ENCODE results near the gene NIPAL3. TPM values are rescaled to one million over a fixed set of nuclear protein-coding genes. Genes with fewer than 3 reads are reported as not detected.
A peak's percentile ranks its signal among the peaks of the same experiment; 100 is the strongest.

Gene NIPAL3
- polyA plus RNA-seq, 4 donors = 20.1 to 23.0 (median 21.3) TPM

DNA sequence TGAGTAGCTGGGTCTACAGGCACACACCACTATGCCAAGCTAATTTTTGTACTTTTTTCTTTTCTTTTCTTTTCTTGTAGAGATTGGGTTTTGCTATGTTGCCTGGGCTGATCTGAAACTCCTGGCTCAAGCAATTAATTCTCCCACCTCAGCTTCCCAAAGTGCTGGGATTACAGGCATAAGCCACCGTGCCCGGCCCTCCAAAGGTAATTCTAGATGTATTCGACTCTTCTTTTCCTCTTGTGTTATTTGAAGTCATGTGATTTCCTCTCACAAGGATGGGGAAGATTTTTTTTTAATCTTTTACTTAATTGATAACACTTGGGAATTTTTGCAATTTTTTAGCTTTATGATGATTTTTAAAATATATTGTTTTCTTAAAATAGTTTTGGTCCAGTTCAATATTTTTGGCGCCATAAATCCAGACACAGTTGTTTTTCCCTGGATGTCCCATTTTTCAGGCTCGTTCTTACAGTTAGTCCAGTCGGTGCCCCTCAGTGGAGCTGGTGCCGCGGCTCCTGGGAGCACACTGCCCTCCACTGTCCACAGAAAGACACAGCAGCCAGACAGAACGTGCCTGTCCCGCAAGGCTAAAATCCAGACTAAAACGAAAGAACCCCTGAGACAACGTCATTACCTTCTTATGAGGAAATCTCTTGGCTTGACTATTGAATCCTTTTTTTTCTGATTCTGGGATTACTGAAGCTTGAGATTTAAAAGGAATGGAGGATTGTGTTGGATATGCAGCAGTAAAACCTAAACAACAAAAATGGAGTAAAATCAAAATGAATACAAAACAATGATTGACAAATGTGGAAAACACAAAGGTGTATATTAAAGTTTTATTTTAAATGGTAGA is 24.4 kb upstream of the NIPAL3 start:
- DNase-seq (ENCODE audit: low read depth in 4 of 4, low spot score in 3 of 4) = peak in 1 of 4 donors; percentile 70

DNA sequence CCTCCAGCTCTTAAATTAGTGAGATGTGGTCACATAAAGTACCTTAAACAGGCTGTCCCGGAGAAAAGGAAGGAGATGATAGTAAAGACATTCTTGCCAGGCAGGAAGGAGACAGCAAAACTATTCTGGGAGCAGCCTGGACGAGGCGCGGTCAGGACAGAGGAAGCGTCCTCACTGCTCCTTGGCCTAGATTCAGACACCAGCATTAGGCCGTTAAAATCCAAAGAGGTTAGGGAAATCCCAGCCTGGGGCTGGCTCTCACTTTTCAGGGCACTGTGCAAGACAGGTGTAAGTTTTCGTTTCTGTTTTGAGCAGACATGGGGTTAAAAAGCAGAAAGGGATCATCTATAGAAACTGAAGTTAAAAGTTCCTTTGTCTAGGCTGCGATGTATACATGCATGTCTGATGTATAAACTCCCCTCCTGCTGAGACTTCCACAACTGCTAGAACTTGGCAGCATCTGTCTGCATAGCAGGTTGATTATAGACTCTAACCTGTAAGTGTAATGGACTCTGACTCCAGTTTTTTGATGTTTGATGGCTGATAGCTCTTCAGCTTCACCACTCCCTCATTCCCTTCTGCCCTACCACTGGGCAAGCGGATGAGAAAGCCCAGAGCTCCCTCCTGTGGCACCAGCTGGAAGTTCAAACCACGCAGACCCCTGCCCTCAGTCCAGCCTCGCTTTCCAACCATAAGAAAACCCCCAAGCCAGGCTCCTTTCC is 23.6 kb upstream of the NIPAL3 start:
- no peak for DNase-seq (ENCODE audit: low read depth in 4 of 4, low spot score in 3 of 4)

DNA sequence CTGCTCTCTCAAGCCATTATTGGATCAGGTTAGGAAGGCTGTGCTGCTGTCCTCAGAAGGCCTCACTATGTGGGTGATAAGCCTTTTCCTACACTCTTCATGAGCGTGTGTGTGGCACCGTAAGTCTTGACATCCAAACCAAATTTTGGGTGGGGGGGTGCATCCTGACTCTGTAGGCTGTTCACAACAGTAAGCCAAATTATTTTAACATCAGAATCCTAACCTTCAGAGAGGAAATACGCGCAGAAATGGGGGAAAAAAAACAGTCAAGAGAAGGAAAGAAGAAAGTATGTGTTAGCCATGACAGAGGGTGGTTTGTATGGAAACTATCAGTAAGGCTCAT is 23.0 kb upstream of the NIPAL3 start:
- DNase-seq (ENCODE audit: low read depth in 4 of 4, low spot score in 3 of 4) = no peak

DNA sequence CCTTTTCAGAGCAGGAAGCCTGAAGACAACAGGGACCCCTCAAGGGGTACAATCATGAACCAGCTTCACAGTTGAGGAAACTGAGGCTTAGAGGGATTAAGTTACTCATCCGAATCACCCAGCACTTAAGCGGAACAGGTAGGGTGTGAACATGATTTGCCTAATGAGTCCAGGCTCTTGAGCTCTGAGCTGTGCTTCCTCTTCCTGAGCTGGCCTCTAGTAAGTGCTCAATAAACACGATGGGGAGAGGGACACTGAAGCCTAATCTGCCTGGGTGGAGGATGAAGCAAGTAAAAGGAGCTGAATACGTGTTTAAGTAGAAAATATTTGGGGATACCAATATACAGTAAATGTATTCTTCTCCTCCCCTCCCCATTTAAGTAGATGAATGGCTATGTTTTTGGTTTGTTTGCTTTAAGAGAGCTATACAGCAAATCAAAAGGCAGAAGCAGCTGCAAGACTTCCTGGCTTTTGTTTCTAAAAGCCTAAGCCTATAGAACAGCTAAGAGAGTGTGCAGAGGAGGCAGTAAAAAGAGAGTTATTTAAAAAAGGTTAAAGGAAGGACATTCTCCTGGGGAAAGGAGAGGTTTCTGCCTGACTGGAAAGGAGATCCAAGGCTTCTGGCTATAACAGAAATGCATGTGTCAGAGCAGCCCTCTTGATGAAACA is 22.5 kb upstream of the NIPAL3 start:
- no peak for DNase-seq (ENCODE audit: low read depth in 4 of 4, low spot score in 3 of 4)

DNA sequence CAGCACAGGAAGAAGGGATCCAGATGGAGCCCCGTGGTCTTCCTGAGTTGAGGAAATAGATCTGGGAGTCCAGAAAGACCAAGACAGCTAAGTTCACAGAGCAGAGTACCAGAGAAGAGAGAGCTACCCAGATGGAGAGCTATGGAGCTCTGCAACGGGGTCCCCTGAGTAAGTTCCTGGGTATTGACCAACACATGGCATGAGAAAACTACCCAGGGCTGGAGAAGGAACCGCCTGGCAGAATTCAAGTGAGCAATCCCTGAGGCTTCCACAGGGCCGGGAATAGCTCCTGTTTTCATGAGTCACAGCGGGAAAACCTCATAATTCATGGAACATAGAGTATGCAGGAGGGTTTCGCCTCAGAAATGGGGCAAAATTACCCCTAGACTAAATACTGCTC is 21.7 kb upstream of the NIPAL3 start:
- DNase-seq (ENCODE audit: low read depth in 4 of 4, low spot score in 3 of 4) = no peak

DNA sequence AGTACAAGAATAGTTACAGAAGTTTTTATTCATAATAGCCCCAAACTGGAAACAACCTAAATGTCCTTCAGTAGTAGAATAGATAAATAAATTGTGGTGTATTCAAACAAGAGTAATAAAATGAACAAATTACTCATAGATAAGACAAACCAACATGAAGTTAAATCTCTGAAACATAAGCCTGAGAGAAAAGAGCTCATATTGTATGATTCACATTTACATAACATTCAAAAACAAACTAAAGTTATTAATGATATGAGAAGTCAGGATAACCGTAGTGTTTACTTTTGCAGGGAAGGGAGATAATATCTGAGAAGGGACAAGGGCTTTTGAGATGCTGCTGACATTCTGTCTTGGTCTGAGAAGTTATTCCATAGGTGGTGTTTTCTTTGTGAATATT is 15.5 kb upstream of the NIPAL3 start:
- DNase-seq (ENCODE audit: low read depth in 4 of 4, low spot score in 3 of 4) = no peak

DNA sequence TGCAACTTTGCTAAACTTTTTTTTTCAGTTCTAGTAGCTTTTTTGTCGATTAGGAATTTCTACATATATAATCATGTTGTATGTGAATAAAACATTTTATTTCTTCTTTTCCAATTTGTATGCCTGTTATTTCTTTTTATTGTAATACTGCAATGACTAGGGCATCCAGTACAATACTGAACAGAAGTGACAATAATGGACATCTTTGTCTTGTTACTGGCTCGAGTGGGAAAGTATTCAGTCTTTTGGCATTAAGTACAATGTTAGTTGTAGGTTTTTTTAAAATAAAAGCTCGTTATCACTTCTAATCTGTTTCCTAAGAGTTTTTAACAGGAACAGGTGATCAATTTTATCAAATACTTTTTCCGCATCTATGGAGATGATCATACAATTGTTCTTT is 11.8 kb upstream of the NIPAL3 start:
- DNase-seq (ENCODE audit: low read depth in 4 of 4, low spot score in 3 of 4) = no peak

DNA sequence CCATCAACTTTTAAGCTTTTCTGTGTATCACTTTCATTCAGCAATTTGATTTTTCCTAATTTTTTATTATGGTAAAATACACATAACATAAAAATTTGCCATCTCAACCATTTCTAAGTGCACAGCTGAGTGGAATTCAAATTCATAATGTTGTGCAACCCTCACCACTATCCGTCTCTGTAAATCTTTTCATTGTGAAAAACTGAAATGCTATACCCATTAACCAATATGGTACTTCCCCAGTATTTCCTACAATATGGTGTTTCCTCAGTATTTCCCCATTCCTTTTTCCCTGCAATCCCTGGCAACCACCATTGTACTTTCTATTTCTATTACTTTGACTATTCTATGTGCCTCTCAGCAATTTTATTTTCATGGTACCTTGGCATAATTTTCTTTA is 8.8 kb upstream of the NIPAL3 start:
- DNase-seq (ENCODE audit: low read depth in 4 of 4, low spot score in 3 of 4) = no peak

DNA sequence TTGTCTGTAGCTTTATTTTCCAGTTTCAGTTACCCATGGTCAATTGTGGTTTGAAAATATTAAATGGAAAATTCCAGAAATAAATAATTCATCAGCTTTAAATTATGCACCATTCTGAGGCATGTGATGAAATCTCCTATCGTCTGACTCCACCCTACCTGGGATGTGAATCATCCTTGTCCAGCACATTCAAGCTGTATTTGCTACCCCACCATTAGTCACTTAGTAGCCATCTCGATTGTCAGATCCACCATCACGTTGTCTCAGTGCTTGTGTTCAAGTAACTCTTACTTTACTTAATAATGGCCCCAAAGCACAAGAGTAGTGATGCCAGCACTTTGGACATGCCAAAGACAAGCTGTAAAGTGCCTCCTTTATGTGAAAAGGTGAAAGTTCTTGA is 6.1 kb upstream of the NIPAL3 start:
- DNase-seq (ENCODE audit: low read depth in 4 of 4, low spot score in 3 of 4) = no peak

DNA sequence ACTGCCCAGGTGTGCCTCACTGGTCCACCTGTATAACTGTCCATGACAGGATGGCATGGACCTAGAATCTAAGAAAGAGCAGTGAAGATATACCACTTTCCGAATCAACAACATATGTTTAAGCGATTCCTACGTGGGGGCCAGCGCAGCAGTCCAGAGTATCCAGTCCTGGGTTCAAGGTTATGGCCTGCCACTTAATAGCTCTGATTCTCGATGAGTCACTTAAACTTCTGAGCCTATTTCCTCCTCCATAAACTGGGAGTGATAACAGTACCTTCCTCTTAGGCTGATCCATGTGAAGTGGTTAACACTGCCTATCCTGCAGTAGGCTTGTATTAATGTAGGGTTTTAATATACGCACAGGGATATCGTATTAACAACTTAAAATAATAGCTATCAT is 4.9 kb upstream of the NIPAL3 start:
- no peak for DNase-seq (ENCODE audit: low read depth in 4 of 4, low spot score in 3 of 4)

DNA sequence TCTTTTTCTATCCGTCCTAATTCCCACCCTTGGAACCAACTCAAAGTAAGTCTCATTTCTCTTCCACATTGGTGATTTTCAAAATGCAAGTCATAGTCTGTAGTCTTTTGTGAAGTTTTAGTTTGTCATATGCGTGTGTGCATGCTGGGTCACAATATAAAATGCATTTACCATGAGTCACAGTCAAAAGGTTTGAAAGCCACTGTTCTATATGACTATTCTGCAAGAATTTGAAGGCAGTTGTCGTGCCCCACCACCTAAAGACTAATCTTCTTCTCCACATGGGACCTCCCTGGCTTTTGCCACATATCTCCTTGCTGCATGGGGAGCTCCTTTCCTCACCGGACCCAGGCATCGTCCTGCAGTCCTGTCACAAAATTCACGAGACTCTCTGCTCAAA is 3.6 kb upstream of the NIPAL3 start:
- no peak for DNase-seq (ENCODE audit: low read depth in 4 of 4, low spot score in 3 of 4)

DNA sequence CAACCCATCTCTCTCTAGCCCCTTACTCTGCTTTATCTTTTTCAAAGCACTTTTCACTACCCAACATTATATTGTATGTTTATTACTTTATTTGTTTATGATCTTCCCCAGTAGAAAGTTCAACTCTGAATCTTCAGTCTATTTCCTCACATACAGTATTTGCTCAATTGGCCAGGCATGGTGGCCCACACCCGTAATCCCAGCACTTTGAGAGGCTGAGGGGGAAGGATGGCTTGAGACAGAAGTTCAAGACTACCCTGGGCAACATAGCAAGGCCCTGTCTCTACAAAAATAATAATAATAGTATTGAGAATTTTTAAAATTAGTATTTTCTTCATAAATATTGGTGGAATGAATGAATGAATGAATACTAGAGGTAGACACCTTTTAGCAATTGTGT is 3.2 kb upstream of the NIPAL3 start:
- no peak for DNase-seq (ENCODE audit: low read depth in 4 of 4, low spot score in 3 of 4)

DNA sequence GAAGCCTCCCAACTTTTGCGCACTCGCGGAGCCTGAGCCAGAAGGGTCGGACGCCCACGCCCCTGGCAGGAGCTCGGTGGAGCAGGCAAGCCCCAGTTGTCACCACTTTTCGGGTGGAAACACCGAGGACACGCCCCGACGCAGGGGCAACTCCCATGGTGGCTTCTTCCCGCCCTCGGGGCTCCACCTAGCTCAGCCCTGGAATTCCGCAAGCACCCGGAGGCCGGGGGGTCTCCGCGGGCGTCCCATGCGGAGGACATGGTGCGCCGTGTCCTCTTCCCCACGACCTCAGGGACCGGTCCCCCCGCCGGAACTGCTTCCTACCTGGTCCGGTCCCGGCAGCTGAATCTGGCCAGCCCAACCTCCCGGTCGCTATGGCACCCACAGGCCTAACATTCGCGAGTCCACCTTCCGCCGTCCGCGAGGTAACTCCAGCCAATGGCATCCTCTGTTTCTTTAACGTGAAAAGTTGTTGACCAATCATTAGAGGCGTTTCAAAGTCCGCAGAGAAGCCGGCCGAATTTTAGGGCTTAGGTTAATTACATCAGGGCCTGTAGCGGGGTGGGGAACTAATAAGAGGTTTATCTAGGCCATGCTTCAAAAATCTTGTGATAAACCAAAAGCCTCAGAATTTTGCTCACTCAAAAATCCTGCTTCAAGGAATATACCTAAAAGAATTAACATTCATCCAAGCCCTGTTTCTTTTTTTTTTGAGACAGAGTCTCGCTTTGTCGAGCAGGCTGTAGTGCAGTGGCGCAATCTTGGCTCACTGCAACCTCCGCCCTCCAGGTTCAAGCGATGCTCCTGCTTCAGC is 2.0 kb upstream of the NIPAL3 start, which contains the start of gene STPG1:
Gene STPG1, minus strand, starts transcription at position 433 of the 814 bp plus-strand sequence. CDS start 12,394 bp downstream, outside the sequence.
- peak; percentile 83 to 89 (median 87) for DNase-seq (ENCODE audit: low read depth in 4 of 4, low spot score in 3 of 4)

DNA sequence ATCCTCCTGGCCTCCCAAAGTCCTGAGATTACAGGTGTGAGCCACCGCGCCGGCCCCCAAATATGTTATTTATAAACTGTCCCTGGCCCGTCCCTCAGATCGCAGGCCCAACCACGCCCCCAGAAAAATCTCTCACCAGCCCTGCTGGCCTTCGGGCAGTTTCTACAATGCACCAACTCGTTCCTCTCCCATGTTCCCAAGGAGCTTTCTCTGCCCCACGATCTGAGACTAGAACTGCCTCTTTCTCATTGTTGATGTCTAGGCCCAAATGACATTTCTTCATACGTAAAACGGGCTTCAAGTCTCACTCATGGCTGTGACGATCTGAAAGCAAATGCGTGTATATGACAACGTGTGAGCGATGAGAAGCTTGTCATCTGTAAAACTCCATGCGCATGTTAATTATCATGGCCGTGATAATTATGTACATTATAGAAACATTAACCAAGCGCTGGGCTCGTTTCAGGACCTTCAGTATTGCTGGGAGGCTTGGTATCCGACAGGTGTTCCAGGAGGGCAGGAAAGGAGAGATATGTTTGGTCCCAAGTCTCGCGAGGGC is 748 bp upstream of the NIPAL3 start:
- no peak for DNase-seq (ENCODE audit: low read depth in 4 of 4, low spot score in 3 of 4)

DNA sequence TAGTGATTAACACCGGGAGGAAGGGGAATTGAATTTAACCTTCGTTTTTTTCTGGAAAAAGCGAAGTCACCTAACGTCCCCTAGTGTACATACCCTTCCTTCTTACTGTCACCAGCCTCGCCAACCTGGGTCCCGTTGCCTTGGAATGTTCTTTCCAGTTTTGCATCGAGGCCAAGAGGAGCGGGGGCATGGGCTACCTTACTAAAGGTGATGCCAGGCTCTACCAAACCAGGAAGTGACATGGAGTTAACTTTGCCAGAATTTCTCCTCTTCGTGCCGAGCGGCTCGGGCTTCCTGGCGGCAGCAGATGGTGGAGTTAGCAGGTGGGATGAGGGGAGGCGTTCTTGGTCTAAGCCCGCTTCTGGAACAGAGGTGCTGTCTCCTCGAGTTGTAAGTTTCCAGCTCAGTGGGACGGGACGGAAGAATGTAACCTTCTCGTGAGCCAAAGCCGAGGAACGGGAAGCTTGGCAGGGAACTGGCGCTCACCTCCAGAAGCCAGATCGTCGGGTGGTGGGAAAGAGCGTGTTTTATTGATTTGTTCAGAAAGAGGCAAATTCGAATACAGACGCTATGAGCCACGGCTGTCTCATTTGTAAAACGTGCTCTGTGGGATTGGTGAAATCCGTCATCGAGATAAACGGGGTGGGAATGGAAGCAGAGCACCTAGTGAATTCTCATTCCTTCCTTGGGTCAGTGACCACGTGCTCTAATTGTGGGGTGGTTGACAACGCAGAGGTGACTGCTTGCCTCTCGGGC is 486 bp downstream of the NIPAL3 start:
- no peak for DNase-seq (ENCODE audit: low read depth in 4 of 4, low spot score in 3 of 4)

DNA sequence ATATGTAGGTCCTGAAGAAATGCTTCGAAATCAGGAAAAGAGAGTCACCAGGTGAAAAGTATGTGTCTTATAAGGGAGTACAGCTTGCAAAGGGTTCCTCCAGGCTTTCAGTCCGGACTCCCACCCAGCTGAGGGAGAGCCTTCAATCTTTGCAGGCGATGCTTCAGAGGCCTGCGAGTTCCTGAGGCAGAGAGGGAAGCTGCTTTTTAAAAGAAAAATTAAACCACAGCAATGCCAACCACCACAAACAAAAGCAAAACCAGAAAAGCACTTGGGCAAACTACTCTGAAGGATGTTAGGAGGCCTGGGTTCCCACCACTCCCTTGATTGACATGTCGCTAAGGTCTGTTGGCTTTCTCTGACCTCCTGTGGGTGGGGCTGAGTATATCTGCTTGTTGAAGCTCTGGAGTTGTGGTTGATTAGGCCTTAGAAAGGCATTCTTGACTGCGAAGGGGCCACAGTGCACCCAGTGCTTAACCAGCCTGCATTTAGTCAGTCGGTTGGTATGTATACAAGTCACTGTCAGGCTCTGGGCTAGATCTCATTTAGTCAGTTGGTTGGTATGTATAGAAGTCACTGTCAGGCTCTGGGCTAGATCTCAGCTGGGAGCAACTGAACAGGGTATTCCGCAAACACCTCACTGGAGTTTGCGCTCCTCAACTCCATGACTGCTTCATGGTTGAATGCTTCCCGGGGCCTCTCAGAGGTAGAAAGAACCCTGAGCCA is 1.2 kb downstream of the NIPAL3 start:
- no peak for DNase-seq (ENCODE audit: low read depth in 4 of 4, low spot score in 3 of 4)

DNA sequence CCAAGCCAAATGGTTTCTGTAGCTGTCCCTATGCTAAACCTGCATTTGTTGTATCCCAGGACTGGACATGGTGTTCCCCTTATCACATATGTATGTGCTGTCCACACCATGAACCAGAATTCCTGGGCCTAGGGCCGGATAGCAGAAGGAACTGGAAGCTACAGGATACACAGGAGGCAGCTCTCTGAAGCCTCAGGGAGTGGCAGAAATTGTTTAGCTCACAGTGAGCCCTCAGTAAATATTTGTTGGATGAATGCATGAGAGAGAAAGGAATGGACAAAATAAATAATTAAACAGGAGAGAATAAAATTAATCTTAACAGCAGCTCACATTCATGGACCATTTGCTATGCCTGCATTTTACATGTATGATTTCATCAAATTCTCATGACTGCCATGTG is 2.1 kb downstream of the NIPAL3 start:
- no peak for DNase-seq (ENCODE audit: low read depth in 4 of 4, low spot score in 3 of 4)

DNA sequence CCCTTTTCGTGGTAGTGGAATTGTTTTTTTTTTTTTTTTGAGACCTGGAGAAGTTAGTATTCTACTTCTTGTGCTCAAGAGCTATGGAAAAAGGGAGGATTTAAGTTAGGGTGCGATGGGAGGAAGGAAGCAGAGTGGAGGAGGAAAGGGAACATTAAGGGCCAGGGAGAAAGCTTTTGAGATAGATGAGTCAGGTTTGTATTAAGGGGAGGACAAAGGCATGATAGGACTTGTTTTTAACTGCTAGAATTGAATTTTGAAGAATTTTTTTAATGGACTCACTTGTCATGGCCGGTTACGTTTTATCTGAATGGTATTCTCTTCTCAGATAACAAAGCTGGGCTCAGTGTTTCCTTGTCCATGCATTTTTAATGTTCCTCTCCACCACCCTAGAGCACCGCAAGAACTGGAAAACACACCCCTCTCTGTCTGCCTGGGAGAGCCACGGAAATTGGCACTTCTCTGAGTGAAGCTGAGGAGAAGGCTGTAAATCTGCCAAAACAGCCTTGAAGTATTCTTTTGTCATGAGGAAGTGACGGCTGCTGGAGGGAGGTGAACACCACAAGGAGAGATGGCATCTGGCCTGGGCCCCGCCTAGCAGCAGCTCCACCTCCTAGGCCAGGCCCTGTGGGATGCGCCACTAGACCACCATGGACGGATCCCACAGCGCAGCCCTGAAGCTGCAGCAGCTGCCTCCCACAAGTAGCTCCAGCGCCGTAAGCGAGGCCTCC is 3.5 kb downstream of the NIPAL3 start:
- DNase-seq (ENCODE audit: low read depth in 4 of 4, low spot score in 3 of 4) = no peak

Measured in right renal pelvis (tissue), 4 donors.